NCI-H2171 (cell line): ENCODE measurements around the gene IL10.

ENCODE experiments used
- DNase-seq: peaks from one replicate; lab custom pipeline; 2025; lab: John Stamatoyannopoulos, UW

Gene IL10

DNA sequence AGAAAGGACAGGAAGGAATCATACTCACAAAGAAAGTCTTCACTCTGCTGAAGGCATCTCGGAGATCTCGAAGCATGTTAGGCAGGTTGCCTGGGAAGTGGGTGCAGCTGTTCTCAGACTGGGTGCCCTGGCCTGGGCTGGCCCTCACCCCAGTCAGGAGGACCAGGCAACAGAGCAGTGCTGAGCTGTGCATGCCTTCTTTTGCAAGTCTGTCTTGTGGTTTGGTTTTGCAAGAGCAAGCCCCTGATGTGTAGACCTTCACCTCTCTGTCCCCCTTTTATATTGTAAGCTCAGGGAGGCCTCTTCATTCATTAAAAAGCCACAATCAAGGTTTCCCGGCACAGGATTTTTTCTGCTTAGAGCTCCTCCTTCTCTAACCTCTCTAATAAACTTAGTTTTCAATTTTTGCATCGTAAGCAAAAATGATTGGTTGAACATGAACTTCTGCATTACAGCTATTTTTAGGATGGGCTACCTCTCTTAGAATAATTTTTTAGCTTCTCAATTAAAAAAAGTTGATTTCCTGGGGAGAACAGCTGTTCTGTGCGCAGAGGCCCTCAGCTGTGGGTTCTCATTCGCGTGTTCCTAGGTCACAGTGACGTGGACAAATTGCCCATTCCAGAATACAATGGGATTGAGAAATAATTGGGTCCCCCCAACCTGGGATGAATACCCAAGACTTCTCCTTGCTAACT lies at the start of gene IL10:
TSS of gene IL10 (minus strand) at position 252 of the 695 bp plus-strand sequence. CDS start at position 193, 59 bp downstream.
- DNase-seq = no peak

DNA sequence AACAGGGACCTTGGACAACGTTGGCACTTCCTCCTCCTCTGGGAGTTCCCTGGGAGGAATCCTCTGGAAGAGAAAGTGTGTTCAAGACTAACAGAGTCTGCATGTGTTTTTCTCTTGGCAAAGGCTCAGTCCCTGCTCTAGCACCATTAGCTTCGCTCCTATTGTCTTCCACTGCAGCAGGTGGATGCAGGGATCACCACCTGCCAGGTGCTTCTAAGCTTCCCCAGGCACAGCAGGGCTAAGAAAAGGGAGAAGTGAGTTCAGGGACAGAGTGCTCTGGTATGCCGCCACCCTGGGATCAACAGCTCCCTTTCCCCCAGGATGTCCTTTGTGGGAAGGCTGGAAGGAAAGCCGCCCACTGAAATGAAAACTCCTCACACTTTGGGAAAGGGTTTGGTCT lies 49.2 kb upstream of the IL10 start:
- DNase-seq = no peak

DNA sequence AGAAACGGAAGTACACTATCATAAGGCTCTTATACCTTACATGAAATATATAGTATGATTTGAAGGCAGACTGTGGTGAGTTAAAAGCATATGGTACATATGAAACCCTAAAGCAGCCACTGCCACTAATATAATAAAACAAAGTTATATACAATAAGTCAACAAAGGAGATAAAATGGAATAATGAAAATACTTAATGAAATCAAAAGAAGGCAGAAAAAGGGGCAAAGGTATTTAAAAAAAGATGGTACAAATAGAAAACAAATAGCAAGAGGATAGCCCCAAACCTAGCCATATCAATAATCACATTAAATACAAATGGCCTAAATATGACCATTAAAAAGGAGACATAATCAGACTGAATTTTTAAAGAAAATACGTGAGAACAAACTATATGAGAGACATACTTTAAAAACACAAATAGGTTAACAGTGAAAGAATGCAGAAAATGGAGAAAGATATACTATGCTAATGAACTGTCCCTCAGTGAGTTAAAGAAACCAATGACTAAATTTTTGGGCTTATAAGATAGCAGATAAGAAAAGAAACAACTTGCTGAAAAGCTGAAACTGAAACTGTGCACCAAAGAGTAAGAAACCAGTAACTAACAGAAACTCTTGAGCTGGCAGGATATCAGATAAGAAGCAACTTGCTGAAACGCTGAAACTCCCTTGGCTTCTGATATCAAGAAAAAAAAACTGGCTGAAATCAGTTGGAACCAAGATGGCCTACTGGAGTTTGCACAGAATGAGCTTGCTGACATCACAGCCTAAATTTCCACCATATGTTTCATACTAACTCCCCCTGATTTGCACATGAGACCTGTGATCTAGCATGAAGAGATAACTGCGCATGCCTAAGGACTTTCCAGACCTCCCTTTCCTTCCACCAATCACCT lies 44.3 kb upstream of the IL10 start:
- no peak for DNase-seq

DNA sequence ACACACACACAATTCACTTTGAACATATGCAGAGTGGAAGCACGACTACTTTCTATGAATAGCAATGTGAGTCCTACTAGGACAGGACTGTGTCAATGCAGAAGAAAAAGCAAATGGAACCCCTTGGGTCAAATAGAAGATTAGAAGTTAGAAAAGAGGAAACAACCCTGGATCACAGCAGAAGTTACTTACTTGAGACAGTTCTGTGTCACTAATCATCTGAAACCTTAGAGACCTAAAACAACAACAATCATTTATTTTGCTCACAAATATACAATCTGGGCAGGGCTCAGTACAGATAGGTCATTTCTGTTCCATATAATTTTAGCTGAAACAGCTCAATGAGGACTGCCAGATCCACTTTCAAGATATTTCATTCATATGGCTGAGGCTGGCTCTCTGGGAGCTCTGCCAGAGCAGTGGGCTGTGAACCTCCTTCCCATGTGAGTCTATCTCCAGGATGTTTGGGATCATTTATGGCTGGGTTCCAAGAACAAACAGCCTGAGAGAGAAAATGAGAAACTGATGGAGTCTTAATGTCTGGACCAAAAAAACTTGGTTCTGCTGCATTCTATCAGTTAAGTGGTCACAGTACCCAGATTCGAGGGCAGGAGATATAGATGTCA lies 42.5 kb upstream of the IL10 start:
- DNase-seq = peak; percentile 60

DNA sequence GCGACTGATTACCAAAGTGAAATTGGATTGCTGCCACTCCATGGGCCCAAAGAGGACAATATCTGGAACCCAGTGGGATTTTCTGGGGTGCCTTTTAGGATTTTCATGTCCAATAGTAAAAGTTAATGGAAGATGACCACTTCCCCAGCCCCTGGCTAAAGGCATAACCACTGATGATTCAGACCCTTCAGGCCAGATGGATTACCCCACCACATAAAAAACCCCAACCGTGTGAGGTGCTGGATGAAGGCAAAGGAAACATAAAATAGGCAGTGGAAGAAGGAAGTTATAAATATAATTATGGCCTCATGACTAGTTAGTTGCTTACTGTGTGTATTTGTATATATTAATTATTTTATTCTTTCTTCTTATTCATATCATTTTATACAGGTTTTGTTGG lies 40.2 kb upstream of the IL10 start:
- DNase-seq = no peak

DNA sequence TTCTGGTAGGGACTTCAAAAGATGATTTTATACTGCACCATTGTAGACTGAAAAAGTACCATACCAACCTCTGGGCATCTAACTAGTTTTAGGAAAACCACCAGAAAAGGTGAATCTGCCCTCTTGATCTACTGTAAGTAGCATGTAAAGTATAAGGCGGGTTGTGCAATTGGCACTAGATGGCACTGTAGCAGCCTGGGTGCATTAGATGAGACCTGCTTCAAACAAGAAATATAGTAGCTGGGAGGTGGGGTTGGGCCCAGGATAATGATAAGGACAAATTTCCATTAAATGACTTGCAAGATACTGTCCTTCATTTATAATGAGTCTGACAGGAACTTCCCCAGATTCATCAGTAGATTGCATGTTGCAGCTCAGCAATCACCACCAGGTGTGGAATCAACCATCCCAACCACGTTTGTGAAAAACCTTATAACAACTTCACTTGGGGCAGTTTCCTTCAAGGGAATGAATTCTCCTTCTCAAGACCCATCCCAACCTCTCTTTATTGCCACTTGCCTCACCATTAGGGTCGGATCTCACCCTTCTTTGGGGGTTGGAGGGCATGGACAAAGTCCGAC lies 37.3 kb upstream of the IL10 start:
- DNase-seq = no peak

DNA sequence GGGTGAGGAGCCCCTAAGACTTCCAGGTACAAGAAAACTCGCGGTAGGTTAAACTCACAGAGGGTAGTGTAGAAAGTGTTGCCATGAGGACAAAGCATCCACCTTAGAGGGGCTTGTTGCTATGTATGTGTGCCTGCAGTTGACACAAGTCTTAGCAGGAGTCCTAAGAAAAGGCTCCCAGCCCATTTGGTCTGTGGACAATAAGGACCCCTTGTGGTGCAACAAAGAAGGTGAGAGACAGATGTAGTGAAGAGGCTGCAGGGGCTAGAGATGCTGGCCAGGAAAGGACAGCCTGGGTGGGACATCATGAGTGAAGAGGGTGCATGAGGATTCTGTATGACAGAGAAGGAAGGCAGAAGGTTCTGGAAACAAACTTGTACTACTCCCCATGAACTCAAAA lies 36.3 kb upstream of the IL10 start:
- DNase-seq = no peak

DNA sequence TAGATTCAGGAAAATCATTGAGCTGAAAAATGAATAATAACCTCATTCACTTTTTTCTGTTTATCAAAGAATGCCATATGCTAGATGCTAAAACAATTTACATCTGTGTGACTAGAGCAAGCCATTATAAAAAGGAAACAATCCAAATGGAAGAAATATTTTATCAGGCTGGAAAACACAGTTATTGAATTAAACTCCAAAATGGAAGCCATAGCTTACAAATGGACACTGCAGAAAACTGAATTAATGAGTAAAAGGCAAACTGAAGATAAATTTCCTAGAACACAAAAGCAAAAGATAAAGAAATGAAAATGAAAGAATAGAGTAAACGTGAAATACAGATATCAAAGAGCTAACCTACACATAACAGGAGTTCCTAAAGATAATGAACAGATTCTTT lies 33.1 kb upstream of the IL10 start:
- no peak for DNase-seq

DNA sequence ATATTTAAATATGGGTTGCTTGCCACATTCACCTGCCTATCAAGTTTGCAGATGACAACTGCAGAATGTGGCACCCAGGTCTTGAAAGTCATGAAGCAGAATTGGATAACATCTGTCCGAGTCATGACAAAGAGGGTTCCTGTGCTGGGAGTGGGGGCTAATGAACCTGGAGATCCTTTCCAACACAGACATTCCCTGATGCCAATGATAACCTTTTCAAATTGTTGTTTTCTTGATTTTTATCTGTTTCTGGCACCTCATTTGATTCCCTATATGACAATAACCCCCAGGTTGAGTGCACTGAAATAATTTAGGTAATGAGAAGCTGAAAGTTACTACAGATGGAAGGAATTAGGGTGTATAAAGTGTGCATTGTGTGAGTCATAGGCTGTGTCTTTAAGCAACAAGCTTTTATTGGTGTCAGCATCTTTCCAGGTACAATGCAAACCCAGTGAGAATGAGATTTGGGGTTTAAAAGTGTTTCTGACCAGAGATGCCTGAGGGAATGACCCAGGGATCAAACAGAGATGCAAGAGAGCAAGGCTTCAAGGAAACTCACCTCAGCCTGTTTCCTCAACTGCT lies 32.0 kb upstream of the IL10 start:
- DNase-seq = no peak

DNA sequence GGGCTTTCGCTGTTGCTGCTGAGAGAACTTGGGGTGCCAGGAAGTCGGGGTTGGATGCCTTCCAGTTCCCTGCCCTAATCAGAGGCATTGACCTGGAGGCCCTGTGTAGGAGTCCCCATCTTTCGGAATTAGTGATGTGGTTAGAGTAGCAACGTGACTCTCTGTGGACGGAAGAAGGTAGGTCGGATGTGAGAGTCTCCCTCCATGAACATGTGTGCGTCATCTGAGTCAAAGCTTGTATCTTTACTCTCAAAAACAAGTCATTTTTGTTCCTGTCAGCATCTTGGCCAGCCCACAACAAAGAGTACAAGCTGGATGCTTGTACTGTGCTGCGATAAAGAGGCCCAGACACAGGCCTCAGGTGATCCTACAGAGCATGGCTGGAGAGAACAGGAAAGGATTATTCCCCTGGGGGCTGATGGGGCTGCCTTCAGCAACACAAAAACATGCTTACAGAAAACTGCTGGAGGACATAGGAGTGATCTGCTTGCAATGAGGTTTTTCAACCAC lies 31.0 kb upstream of the IL10 start:
- no peak for DNase-seq

DNA sequence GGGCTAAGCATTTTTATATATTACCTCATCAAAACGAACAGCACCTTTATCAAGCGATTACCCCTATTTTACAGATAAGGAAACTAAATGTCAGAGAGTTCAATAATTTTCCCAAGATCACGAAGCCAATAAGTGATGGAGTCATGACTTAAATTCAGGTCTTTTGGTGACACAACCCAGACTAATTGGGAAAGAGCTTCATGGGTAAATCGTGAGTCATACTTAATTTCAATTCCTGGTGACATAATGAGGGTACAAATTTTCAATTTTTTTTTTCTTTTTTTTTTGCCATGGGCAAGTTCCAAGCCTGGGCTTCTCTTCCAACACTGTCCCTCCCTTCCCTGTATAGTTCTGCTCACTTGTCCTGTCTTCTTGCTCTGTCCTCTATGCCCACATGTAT lies 30.1 kb upstream of the IL10 start:
- no peak for DNase-seq

DNA sequence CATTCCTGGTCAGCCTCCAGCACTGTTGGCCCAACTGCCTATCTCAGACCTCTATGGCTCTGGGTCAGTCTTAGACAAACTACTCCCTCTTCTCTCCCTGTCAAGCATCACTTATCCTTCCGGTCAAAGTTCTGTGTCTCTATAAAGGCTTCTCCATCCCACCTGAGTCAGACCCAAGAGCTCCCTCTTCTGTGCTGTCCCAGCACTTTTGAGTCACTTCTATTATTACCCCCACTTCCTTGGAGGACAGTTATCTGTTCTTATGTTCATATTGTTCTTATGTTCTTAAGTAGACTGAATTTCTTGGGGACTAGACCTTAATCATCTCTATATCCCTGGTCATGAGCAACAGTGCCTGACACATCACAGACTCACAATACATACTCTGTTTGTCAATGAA lies 29.2 kb upstream of the IL10 start:
- no peak for DNase-seq

DNA sequence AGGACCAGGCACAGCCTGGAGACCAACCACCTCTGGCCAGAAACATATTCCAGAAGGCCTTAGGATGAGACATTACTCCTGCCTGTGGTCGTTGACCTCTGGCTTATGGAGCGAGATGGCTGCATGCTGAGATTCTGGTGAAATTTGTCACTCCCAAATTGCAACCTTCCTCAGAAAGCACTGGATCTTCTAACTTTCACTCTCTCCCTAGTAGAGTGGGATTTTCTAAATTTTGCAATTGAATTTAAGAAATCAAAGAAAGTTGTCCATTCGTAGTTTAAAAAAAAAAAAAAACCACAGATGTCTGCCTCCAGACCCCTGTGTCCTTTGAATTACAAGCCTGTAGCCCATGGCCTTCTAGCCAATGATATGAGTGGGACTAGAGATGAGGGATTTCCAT lies 28.6 kb upstream of the IL10 start:
- DNase-seq = no peak

DNA sequence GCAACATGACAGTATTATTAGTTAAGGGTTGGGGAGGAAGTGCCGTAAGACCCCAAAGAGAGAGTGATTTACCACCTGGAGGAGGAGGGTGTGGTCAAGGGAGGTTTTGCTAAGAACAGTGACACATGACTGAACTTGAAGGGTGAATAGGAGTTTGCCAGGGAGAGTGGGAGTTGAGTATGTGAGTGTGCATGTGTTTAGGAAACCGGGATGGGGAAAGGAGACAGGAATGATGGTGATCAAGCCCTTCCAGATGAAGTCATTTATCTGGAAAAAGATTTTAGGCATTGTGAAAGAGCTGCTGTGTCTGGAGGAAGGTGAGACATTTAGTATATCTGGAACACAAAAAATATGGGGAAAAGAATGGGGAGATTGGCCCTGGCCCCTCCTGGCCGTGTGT lies 28.1 kb upstream of the IL10 start:
- DNase-seq = no peak

DNA sequence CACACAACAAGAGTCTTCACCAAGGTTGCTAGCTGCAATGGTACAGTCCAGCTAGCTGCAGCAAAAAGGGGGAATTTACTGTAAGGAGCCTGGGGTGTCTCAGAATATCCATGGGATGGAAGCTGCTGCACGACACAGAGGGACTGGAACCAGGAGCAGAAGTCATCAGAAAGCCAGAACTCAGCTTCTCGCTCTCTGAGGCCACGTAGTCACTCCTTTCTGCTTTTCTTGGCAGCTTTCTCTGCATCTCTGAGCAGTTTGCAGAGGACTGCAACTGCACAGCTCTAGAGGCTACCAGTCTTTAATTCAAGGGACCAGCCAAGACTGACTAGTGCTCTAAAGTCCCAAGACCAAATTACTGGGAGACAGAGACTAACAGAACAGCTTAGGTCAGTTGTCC lies 27.0 kb upstream of the IL10 start:
- DNase-seq = no peak

DNA sequence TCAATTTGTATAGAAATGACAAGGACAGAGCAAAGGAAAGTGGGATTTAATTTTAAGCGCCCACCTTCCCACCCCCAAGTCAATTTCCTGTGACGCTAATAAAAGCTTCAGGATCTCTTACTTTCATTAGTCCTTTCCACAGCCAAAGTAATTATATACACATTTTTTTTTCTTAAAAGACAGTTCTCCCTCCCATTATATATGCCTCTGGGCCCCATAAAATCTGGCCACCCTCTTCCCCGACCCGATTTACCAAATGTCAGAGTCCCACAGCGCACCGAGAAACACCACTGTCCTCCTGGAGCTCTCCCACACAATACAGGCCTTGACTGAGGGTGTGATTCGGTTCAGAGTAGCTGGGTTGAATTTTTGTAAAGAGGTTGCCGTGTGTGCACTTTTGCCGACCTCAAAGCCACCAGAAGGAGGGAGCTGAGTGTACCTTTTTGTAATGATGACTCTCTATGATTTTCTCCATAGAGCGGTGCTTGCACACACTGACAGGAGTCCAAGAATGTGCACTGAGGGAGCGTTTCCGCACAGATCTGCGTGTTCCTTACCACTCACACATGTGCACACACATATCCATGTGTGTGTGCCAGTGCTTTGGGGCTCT lies 26.2 kb upstream of the IL10 start:
- DNase-seq = no peak

DNA sequence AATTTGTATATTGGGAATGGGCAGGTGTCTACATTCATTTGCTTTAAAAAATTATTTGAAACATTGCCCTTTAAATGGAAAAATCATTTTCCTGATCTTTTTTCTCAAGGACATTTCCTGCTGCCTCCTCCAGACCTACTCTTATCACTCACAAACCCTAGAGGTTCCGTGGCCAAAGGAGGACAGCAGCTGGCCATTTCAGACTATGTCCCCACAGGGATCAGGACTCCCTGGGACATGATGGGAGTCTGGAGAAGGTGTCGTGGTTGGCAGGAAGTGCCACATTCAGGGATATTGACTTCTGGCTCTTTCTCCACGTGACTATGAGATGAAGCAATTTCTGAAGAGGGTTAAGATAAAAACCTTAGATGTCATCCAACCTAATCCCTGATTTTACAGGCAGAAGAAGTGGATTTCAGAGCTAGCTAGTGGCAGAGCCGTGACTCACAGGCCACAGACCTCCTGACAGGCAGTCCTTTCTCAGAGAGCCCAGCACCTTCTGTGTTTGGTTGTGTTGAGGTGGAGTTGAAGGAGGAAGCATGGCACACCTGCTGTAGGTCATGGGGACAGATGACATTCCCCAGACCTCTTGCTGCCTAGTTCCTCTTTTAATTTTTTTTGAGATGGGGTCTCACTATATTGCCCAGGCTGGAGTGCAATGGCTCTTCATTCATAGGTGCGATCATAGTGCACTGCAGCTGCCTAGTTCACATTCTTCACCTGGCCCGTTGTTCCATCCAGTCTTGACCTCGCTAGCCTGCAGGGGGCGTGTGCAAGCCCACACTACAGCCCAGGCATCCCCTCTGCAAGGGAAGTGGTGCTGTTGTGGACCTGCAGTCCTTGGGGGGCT lies 25.5 kb upstream of the IL10 start:
- DNase-seq = no peak

DNA sequence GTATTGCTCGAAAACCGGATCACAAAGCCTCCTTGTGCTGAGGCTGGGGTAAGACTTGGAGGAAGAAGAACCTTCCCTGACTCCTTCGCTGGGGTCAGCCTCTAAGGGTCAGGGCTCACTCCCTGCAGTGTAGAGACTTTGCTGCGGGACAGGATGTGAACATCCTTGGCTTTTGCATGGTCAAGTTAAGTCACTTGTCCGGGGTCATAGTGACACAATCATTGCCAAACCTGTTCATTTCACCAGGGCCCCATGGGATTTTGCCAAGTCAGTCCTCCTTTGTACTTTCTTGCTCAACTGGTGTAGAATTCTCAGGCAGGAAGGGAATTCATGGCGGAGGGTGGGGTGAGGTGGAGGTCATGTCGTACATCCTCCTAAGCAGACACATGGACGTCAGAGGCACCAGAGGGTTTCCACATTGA lies 24.7 kb upstream of the IL10 start:
- DNase-seq = no peak

DNA sequence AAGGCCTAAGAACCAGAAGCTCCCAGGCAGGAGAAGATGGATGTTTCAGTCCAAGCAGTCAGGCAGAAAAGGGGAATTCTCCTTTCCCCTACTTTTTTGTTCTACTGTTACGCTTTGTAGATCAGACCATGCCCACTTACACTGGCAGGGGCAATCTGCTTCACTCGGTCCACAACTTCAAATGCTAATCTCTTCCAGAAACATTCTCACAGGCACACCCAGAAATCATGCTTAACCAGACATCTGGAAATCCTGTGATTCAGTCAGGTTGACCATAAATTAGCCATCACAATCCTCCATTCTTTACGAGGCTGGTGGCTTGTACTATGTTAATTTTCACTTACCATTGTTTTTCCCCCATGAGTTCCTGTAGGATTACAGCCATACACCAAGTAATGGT lies 23.8 kb upstream of the IL10 start:
- DNase-seq = no peak

DNA sequence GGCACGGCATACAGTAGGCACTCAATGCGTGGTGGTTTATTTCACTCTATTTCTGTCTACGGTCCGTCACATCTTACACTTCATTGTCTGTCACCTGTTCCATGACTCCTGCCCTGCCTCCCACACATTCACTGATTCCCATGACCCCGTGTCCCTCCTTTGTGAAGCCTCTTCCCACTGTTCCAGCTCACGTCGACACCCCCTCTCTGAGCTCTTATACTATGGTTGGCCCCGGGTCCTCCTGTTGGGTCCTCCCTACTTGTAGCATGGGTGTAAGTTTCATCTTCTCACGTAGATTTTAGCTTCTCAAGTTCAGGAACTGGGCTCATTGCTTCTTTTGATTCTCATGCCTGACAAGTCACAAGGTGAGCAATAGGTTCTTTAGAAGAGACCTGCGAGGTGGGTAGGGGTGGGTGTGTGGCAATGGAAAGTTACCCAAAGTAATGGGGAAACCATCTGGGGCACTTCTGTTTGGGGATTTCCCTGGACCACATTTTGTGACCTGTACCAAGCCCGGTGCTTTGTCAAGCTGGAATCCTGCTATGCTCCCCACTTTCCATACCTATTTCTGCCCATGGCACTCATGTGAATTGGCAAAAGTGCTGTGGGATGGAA lies 22.1 kb upstream of the IL10 start:
- no peak for DNase-seq
